T-helper 2 cell treated with Interferon-gamma antibody and Interleukin-4, amounts not matched to agents 100 ng/mL and 5 ng/mL, for 36 hours (primary cell): ENCODE data around the gene ITGAL. TPM values are rescaled to one million over a fixed set of nuclear protein-coding genes. Genes with fewer than 3 reads are reported as not detected.
"Not testable (repeated sequence)": the region's sequence is repeated elsewhere in the genome, so short reads cannot be mapped to it uniquely, and the experiment has no call there.

Experiments used
- intact Hi-C: fragments of 100-400 bp; cut with micrococcal nuclease; formaldehyde crosslinking; loops from one replicate; pipeline ENCODE4 v1.15.1; 2023
- total RNA-seq: library from RNA; stranded (reverse); gene quantifications from 2 replicates; pipeline ENCODE4 v1.2.3, GENCODE V29; 2022

Gene ITGAL
- total RNA-seq, 1 donor from 2014 or later, result 528 TPM

DNA sequence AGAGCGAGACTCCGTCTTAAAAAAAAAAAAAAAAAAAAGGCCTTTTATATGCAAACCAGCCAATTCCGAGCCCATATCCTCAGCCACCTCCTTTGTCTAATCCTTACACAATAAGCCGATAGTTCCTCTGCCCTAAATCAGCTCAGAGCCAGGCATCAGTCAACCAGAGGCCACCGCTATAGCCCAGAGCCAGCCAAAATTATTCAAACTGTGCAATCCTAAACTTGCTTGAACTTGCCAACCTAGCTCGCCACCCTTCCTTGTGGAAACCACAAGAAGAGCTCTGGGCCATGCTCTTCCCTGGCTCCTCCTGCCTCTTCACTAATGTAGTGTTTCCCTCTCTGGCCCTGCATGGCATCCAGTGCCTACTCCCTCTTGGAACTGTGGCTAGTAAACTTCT lies 17.7 kb downstream of the ITGAL start:
- intact Hi-C loops, result no loop called here

GRCh38 chr16:30491229-30491628 lies 18.7 kb downstream of the ITGAL start:
- intact Hi-C loops, result no loop called here

DNA sequence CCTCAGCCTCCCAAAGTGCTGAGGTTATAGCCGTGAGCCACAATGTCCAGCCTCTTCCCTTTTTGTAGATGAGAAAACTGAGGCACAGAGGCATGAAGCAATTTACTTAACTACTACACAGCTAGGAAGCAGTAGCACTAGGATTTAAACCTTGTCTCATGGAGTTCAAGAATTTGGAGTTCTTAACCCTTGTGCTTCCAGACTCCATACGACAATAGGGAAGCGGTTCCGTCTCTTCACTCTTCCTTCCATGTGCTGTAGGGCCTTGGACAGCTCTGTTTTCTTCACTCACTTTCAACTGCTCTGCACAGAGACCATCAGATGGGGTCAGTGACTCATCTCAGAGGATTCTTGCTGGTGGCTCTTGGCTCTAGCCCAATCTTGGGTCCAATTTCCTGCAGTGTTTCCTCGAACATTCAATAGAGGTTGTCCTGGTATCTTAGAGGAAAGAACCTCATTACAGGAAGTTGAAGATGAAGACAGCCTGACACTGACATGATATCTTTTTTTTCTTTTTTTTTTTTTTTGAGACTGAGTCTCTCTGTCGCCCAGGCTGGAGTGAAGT lies 19.3 kb downstream of the ITGAL start:
- intact Hi-C loops, result no loop called here

- intact Hi-C loops, result no loop called here
Measured at GRCh38 chr16:30493941-30494488, 21.5 kb downstream of the ITGAL start.

DNA sequence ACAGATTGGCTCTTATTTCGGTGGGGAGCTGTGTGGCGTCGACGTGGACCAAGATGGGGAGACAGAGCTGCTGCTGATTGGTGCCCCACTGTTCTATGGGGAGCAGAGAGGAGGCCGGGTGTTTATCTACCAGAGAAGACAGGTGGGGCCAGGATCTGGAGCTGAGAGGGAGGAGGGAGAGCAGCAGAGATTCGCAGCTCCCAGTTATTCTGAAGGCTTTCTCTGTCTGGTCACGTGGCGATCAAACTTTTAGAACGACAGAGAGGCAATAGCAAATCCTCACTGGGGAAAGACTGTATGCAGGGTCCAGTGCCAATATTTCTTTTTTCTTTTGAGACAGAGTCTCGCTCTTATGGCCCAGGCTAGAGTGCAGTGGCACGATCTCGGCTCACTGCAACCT lies 22.2 kb downstream of the ITGAL start:
- intact Hi-C loops, result no loop called here

DNA sequence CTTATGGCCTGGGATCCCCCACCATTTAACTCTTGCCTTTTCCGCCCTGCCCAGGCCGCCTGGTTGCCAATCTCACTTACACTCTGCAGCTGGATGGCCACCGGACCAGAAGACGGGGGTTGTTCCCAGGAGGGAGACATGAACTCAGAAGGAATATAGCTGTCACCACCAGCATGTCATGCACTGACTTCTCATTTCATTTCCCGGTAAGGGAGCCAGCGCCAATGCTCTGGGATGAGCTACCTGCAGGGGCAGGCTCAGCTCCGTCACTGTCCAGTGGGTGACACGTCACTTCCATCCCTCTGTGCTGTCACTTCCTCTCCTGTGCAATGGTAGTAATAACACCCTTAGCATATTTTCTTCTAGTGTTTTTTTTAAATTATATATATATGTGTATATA lies 26.7 kb downstream of the ITGAL start:
- intact Hi-C loops, result no loop called here

DNA sequence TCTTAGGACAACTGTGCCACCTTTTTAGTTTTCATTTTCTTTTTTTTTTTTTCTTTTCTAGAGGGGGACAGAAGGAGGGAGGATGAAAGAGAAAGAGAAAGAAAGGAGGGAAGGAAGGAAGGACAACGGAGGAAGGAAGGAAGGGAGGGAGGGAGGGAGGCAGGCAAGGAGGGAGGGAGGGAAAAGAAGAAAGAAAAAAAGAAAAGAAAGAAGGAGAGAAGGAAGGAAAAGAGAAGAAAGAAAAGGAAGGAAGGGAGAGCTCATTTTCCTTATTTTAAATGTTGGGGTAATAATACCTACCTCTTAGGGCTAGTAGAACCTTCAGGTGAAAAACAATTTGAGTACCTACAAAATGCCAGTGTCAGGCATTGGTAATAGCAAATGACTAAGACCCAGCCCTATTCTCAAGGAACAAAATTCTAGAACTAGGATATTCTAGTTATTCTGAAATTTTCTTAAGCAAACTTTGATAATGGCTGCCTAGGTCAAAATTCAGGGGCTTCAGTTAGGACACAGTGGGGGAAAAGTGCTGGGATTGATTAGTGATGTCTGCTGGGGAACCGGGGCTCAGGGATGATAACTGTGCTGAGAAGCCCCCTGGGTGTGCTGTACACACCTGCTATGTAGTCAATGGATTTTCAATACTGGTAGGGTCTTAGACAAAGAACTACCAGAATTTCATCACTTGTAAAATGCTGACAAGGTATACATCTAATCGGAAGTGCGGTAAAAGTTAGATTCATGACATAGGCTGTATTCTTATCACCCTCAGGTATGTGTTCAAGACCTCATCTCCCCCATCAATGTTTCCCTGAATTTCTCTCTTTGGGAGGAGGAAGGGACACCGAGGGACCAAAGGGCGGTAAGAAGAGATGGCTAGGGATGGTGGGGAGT lies 31.1 kb downstream of the ITGAL start:
- intact Hi-C loops, result no loop called here

- intact Hi-C loops, result no loop called here
Measured at GRCh38 chr16:30509081-30509765, 36.7 kb downstream of the ITGAL start.

GRCh38 chr16:30510376-30510938 lies 37.9 kb downstream of the ITGAL start:
- intact Hi-C loops, result no loop called here

GRCh38 chr16:30511509-30511908 lies 39.0 kb downstream of the ITGAL start:
- intact Hi-C loops, result no loop called here

DNA sequence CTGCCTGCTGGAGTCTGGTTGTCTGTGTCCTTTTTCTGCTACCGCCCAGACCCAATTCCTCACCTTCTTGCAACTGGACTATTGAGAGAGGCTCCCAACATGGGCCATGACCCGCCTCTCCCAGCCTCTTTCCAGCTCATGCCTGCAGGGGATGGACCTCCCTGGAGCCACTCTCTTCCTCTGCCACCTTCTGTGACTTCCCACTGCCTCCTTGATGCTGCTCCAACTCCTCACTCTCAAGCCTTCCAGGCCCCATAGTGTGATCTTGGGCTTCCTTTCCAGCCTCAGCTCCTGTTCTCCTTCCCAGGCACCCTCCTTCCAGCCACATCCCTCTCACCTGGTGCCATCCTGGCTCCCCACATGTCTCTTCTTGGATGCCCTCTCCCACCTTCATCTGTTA lies 42.7 kb downstream of the ITGAL start:
- intact Hi-C loops, result no loop called here

DNA sequence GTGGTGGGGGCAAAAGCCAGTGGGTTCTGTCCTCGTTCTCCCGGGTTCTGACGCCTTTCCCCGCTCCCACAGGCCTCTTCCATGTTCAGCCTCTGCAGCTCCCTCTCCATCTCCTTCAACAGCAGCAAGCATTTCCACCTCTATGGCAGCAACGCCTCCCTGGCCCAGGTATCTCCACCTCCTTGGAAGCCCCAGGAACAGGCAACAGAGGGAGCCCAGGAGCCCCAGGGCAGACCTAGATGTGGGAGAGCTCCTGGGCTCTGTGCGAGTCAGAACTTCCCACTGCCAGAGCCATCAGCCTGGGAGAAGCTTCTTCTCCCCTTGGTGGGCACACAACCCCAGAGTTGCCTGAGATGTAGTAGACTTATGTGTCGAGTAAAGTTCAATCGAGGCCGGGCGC lies 46.0 kb downstream of the ITGAL start:
- intact Hi-C loops, result no loop called here

GRCh38 chr16:30519120-30520049 lies 46.8 kb downstream of the ITGAL start:
- intact Hi-C loops, result no loop called here

DNA sequence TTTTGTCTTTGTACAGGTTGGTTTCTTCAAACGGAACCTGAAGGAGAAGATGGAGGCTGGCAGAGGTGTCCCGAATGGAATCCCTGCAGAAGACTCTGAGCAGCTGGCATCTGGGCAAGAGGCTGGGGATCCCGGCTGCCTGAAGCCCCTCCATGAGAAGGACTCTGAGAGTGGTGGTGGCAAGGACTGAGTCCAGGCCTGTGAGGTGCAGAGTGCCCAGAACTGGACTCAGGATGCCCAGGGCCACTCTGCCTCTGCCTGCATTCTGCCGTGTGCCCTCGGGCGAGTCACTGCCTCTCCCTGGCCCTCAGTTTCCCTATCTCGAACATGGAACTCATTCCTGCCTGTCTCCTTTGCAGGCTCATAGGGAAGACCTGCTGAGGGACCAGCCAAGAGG lies 48.9 kb downstream of the ITGAL start:
- intact Hi-C loops, result no loop called here

GRCh38 chr16:30521873-30522641 lies 49.5 kb downstream of the ITGAL start:
- intact Hi-C loops, result no loop called here

DNA sequence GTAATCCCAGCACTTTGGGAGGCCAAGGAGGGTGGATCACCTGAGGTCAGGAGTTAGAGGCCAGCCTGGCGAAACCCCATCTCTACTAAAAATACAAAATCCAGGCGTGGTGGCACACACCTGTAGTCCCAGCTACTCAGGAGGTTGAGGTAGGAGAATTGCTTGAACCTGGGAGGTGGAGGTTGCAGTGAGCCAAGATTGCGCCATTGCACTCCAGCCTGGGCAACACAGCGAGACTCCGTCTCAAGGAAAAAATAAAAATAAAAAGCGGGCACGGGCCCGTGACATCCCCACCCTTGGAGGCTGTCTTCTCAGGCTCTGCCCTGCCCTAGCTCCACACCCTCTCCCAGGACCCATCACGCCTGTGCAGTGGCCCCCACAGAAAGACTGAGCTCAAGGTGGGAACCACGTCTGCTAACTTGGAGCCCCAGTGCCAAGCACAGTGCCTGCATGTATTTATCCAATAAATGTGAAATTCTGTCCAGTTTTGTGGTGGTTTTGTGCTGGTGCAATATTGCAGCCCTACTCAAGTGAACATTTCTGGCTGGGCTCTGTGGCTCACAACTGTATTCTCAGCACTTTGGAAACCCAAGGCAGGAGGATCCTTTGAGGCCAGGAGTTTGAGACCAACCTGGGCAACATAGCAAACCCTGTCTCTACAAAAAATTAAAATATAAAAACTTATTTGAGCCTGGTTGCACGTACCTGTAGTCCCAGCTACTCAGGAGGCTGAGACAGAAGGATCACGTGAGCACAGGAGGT lies 50.3 kb downstream of the ITGAL start:
- intact Hi-C loops, result not testable (repeated sequence)

DNA sequence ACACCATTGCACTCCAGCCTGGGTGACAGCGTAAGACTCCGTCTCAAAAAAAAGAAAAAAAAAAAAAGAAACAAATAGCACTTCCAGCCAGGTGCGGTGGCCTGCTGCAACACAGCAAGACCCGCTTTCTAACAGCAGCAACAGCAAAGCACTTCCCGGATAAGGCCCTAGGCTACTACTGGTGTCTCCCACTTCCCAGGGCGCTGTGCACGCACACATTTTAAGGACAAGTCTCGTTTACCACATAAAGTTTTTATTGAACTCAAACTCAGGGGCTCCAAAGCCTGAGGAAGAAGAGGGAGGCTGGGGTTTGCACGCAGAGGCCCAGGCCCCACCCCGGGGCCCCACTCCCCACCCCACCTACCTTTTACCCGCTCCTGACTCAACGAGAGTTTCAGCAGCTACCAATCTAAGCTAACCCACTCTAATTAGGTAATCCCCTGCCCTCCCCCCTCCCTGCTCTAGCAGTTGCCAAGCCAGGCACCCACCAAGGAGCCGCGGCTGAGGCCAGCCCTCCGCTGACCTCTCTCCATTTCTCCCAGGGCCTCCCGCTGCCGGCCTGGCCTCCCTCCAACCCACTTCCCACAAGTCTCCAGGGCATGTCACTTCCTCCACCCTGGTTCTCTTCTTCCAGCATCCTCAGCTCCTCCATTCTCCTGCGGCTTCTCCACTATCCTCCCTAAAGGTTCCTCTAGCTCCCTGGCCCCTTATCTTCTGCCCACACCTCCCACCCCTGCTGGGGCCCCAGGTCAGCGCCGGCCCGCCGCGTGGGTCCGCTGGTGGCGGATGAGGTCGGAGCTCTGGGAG lies 51.4 kb downstream of the ITGAL start:
- intact Hi-C loops, result no loop called here
